Osteoblast (primary cell): ENCODE measurements around the gene SLC37A1. TPM values are rescaled to one million over a fixed set of nuclear protein-coding genes. Genes with fewer than 3 reads are reported as not detected.

ENCODE experiments used
- DNase-seq: peaks from one replicate; pipeline ENCODE4 v3.0.0; 2011; ENCODE audit warnings: low spot score, mixed read lengths; ENCODE audit not compliant: insufficient read length; ENCODE audit errors: missing footprints
- H2AFZ ChIP-seq: 2 replicates; pipeline ENCODE4 v1.6.0; 2011; ENCODE audit warnings: mild to moderate bottlenecking, low read length
- H3K27ac ChIP-seq: 2 replicates; pipeline ENCODE4 v1.5.1; 2011; ENCODE audit warnings: mild to moderate bottlenecking, low read depth, low read length, moderate library complexity
- H3K27me3 ChIP-seq: 2 replicates; pipeline ENCODE4 v1.6.0; 2012; ENCODE audit warnings: mild to moderate bottlenecking, control low read depth, inconsistent platforms, low read length, moderate library complexity; ENCODE audit not compliant: insufficient read depth
- H3K36me3 ChIP-seq: 2 replicates; pipeline ENCODE4 v1.5.1; 2011; ENCODE audit warnings: mild to moderate bottlenecking, low read length, control low read depth, moderate library complexity; ENCODE audit not compliant: insufficient read depth
- H3K4me1 ChIP-seq: 2 replicates; pipeline ENCODE4 v1.5.1; 2011; ENCODE audit warnings: mild to moderate bottlenecking, low read length, control low read depth, moderate library complexity; ENCODE audit not compliant: insufficient read depth
- H3K4me2 ChIP-seq: 2 replicates; pipeline ENCODE4 v1.6.0; 2011; ENCODE audit warnings: mild to moderate bottlenecking, low read length; ENCODE audit not compliant: insufficient read depth
- H3K4me3 ChIP-seq: fragments of 200-600 bp; sonication (generic); 3 replicates; pipeline ENCODE4 v1.5.1; 2012; ENCODE audit warnings: mild to moderate bottlenecking, low read length, inconsistent platforms; ENCODE audit not compliant: insufficient read depth
- H3K79me2 ChIP-seq: 2 replicates; pipeline ENCODE4 v1.6.0; 2012; ENCODE audit warnings: mild to moderate bottlenecking, low read length, control low read depth, inconsistent platforms; ENCODE audit not compliant: insufficient read depth
- H3K9me3 ChIP-seq: 2 replicates; pipeline ENCODE4 v1.5.1; 2011; ENCODE audit warnings: low read depth, low read length, control low read depth
- H4K20me1 ChIP-seq: 2 replicates; pipeline ENCODE4 v1.6.0; 2012; ENCODE audit warnings: mild to moderate bottlenecking, low read length, control low read depth; ENCODE audit not compliant: insufficient read depth
- CTCF ChIP-seq: IDR thresholded peaks from 2 replicates; pipeline ENCODE4 v1.5.1; 2011; ENCODE audit warnings: mild to moderate bottlenecking, low read depth, low read length, moderate library complexity; ENCODE audit errors: extremely low read depth
- total RNA-seq: library from RNA; depleted of rRNA; stranded (reverse); fragments of >200 nt; gene quantifications from 2 replicates; pipeline ENCODE4 v1.2.3, GENCODE V29; 2012

The SLC37A1 gene
- total RNA-seq, 1 donor = 6.9 TPM

GRCh38 chr21:42578034-42578433 is 64.4 kb downstream of the SLC37A1 start:
- no peaks in the 10 kb centered on the region for H4K20me1 ChIP-seq
- TF ChIP-seq CTCF = no peak
- H3K79me2 ChIP-seq = no peaks in the 10 kb centered on the region
- no peak overlapping the region for H3K27ac ChIP-seq
- DNase-seq = peak; percentile 32
- H3K4me2 ChIP-seq = no peak overlapping the region
- H3K4me3 ChIP-seq = no peak overlapping the region
- no peaks in the 10 kb centered on the region for H3K4me1 ChIP-seq
- H3K27me3 ChIP-seq = no peaks in the 10 kb centered on the region
- no peak overlapping the region for H2AFZ ChIP-seq
- no peaks in the 10 kb centered on the region for H3K9me3 ChIP-seq
- H3K36me3 ChIP-seq = no peaks in the 10 kb centered on the region

GRCh38 chr21:42578761-42579415 is 65.2 kb downstream of the SLC37A1 start:
- H3K4me3 ChIP-seq = no peak overlapping the region
- no peak overlapping the region for H3K4me2 ChIP-seq
- no peaks in the 10 kb centered on the region for H3K4me1 ChIP-seq
- no peak for TF ChIP-seq CTCF
- no peaks in the 10 kb centered on the region for H3K27me3 ChIP-seq
- no peaks in the 10 kb centered on the region for H3K9me3 ChIP-seq
- H3K27ac ChIP-seq = no peak overlapping the region
- no peaks in the 10 kb centered on the region for H3K79me2 ChIP-seq
- H2AFZ ChIP-seq = no peak overlapping the region
- no peaks in the 10 kb centered on the region for H4K20me1 ChIP-seq
- DNase-seq = peak; percentile 47
- no peaks in the 10 kb centered on the region for H3K36me3 ChIP-seq

GRCh38 chr21:42579456-42580075 is 65.9 kb downstream of the SLC37A1 start:
- peak; percentile 44 for DNase-seq
- H3K27ac ChIP-seq = no peak overlapping the region
- H3K4me2 ChIP-seq = no peak overlapping the region
- TF ChIP-seq CTCF = no peak
- H2AFZ ChIP-seq = no peak overlapping the region
- H3K4me3 ChIP-seq = no peak overlapping the region
- H3K27me3 ChIP-seq = no peaks in the 10 kb centered on the region
- H3K36me3 ChIP-seq = no peaks in the 10 kb centered on the region
- H4K20me1 ChIP-seq = no peaks in the 10 kb centered on the region
- H3K79me2 ChIP-seq = no peaks in the 10 kb centered on the region
- H3K9me3 ChIP-seq = no peaks in the 10 kb centered on the region
- H3K4me1 ChIP-seq = no peaks in the 10 kb centered on the region

GRCh38 chr21:42580076-42580792 is 66.6 kb downstream of the SLC37A1 start:
- Histone ChIP-seq H3K9me3 (no peaks in the 10 kb centered on the region), H3K36me3 (no peaks in the 10 kb centered on the region), H3K79me2 (no peaks in the 10 kb centered on the region), H2AFZ (no peak overlapping the region), H3K27ac (no peak overlapping the region), H3K4me3 (no peak overlapping the region), H4K20me1 (no peaks in the 10 kb centered on the region), H3K4me2 (no peak overlapping the region), H3K4me1 (no peaks in the 10 kb centered on the region), H3K27me3 (no peaks in the 10 kb centered on the region)
- no peak for TF ChIP-seq CTCF
- DNase-seq = peak; percentile 66
